ENCODE measurements around the gene SPOCK3.
"Not testable (repeated sequence)": the region's sequence is repeated elsewhere in the genome, so short reads cannot be mapped to it uniquely, and the experiment has no call there.

SPOCK3 gene

GRCh38 chr4:166924424-166924823 is 309.9 kb downstream of the SPOCK3 start:
- no peak for DNase-seq

DNA sequence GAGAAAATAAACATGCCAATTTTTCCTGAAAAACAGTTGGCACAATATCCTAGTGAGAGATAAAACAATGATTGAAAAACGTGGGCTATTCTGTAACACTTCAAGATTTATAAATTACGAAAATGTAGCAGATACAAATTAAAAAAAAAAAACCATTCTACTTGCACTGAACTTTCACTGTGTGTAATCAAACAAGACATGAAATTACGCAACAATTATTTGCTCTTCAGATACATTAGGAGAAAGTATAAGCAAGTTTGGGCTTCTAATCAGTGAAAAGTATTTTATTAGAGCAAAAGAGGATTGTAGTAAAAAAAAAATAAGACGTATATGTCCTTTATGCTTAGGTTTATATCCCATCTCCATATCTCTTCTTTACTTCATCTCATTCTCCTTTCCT is 320.4 kb downstream of the SPOCK3 start:
- no peak for DNase-seq

DNA sequence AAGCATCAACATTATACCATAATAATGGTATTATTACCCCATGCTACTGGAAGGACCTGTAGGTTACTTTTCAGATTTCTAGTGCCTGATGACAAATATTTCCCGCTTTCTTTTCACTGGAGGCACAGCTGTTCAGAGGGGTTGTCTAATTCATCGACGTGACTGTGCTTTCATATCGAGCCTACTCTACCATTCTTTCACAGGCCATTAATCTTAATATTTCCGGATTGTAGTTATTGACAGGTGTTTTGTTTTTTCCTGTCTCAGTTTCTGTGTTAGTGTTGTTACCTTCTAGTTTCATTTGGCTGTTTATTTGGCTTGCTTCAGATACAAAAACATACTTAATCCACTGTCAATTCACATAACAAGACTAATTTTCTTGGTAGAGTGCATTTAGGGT is 330.9 kb downstream of the SPOCK3 start:
- no peak for DNase-seq

GRCh38 chr4:166902941-166903340 is 331.4 kb downstream of the SPOCK3 start:
- DNase-seq = no peak

DNA sequence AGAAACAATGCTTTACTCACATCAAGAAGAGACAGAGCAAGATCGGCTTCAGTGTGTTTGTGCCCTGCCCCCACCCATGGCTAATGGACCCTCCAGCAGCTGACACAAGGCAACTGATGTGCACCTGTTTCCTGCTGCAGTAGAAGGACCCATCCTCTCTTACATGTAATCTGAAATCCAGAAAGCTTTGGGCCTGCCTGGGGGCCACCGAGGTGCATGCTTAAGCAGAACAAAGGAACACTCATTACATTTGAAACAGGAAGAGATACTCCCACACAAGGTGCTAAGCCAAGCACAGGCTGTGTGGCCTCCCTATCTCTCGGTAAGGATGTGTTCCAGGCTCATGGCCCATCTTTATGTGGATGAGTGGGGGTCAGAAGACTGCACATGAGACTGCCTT is 338.0 kb downstream of the SPOCK3 start:
- no peak for DNase-seq

- DNase-seq = no peak
These were observed 338.5 kb downstream of the SPOCK3 start for GRCh38 chr4:166895771-166896170.

DNA sequence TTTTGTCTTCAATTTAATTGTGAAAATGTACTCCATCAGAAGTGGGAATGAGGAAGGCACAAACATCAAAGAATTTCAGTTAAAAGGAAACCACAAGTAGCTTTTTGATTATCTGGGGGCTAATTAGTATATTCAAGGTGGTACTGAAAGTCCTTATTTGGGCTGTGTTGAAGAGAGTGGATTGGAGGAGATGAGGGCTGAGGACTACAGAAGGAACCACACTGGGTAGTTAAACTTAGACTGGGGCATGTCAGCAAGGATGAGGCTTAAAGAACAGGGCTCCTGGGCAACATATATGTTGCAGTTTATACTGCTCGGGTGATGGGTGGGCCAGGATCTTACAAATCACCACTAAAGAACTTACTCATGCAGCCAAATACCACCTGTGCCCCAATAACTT is 346.8 kb downstream of the SPOCK3 start:
- DNase-seq = no peak

DNA sequence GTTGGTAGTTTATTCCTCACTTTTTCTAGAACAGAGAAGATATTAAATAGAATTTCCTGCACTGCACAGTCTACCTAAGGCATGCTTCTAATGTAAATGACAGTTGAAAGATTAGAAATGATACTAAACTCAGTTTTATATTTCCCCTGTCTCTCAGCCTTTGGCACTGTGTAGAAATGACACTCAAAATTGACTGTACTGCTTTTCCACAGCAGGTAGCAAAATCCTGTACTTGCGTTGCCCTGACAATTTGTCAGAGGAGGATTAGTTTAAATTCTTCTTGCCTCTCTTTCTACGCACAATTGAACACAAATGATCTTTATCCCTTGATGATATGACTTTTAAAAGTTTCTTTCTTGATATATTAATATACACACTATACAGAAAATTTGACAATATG is 347.6 kb downstream of the SPOCK3 start:
- DNase-seq = no peak

DNA sequence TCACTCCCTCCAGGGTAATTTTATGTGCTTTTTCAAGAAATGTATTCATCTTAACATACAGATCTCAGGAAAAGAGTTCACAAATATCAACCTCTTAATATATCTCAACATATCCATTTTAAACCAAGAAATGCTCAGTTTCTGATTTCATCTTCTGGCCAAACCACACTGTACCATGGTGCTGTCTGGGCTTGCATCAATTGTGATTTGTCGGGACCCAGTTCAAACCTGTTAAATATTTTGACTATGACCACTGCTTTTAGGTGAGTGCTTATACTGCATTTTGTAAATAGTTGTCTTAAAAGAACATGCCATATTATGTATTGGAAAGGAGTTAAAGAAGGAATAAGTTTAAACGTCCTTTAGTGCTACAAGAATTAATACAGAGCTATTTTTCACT is 352.1 kb downstream of the SPOCK3 start:
- no peak for DNase-seq

DNA sequence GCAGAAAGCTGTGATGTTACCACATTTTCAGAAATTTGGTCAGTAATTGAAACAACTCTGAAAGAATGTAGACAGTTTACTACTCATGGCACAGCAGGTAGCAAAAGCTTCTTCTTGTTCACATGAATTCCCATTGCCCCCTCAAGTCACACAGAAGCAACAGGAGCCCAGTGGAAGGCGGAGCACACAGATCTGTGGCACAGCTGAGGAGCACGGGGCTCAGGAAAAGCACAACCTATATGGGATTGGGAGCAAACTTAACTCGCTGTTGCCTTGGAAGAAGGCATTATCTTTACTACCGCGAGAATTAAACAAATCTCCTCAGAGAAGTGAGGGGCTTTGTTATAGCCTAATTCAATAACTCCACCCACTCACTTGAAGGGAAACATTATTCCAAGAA is 358.5 kb downstream of the SPOCK3 start:
- DNase-seq = no peak

GRCh38 chr4:166862032-166862431 is 372.3 kb downstream of the SPOCK3 start:
- DNase-seq = no peak

GRCh38 chr4:166850398-166850797 is 383.9 kb downstream of the SPOCK3 start:
- DNase-seq = not testable (repeated sequence)

GRCh38 chr4:166846939-166847338 is 387.4 kb downstream of the SPOCK3 start:
- DNase-seq = no peak

DNA sequence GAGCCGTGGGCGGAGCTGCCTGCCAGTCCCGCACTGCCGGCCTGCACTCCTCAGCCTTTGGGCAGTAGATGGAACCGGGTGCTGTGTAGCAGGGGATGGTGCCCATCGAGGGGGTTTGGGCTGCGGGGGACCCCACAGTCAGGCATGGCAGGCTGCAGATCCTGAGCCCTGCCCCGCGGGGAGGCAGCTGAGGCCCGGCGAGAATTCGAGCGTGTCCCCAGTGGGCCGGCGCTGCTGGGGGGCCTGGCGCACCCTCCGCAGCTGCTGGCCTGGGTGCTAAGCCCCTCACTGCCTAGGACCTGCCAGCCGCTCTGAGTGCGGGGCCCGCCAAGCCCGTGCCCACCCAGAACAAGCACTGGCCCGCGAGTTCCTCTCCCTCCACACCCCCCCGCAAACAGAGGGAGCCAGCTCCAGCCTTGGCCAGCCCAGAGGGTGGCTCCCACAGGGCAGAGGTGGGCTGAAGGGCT is 391.5 kb downstream of the SPOCK3 start:
- DNase-seq = no peak

DNA sequence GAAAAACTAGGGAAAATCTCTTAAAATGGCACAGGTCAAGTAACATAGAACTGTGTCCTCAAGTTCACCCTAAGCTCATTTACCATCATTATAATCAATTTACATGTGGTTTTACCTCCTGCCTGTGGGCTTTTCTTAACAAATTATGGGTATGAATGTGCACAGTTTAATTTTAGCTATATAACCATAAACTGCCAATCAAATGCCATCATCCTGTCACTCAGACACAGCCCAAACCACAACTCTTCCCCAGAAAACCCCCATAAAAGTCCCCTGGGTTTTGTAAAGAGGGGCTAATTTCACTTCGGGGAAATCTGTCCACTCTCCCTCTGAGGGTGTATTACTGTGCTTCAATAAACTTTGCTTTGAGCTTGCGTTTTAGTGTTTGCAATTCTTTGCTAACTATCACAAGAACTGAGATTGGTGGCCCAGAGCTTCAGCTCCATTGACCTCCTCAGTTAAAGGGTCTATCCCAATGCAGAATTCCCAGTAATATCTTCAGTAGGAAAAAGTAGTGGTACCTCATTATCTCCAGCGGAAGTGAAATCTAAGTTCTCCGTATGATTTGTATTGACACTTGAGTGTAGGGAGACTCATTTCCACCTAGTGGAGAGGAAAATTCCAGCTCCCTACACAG is 394.6 kb downstream of the SPOCK3 start:
- no peak for DNase-seq

- DNase-seq = no peak
These were observed 395.2 kb downstream of the SPOCK3 start for GRCh38 chr4:166838975-166839614.

DNA sequence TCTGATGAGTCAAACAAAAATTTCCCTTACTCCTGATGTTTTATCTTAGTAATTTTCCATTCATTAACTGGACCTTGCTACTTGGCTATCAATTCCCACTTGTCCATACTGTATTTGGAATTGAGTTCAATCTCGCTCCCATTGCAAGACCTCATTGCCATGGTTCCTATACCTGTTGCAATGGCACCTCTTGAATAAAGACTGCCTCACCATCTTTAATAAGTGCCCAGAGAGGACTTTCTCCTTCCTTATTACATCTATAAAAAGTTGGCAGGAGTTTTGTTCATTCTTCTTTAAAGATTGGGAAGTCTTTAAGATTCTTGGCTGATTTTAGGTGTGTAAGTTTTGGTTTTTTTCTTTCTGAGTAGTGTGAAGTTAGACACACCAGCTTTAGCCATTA is 397.4 kb downstream of the SPOCK3 start:
- no peak for DNase-seq

DNA sequence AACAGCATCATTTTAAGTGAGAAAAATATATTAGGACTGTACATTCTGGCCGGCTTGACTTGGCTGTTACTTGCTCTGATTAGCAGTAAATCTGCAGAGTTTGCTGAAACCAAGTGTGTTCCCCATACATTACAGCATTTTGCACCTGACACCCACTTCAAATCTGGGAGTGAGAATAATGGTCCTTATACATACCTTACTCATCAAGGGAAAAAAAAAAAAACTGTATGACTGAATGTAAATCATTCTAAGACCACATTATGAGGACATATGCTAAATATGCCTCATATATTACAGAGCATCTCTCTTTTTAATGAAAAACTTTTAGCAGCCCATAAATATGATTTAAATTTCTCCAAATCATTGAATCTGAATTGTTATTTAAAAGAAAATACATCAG is 406.7 kb downstream of the SPOCK3 start:
- no peak for DNase-seq

GRCh38 chr4:166827167-166827566 is 407.1 kb downstream of the SPOCK3 start:
- DNase-seq = no peak

DNA sequence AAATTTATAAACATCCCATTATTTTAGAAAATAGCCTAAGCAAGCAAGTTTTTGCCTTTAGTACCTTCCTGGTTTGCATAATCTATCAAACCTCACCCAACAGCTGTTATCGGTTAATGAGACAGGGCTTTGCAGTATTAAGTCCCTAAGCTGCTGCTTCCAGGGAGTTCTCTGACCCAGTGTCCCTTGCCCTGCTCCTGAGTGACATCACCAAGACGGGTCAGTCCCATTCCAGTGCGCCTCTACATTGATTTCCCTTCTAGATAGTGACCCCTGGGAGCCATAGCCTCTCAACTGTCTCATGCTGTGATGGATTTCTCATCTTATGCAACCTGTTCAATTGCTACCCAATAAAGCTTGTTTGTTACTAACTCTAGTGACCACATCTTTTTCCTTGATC is 410.4 kb downstream of the SPOCK3 start:
- DNase-seq = no peak

- DNase-seq = no peak
These were observed 411.2 kb downstream of the SPOCK3 start for GRCh38 chr4:166823126-166823525.

DNA sequence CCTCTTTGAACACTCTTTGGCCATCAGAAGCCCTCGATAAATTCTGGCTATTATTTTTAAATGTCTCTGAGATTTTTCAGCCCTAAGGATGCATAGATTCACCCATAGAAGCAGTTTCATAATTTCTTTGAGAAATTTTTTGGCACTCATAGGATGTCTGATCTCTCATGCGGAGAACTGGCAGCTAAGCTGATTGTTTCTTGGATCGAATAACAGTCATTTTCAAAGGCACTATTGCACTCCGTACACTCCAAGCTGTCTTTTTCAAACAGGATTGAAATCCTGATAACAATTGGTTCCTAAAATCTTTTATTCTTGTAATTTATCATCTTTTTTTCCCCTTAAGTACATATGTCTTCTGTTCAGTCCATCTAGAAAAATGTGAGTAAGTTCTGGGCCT is 411.9 kb downstream of the SPOCK3 start:
- DNase-seq = no peak

GRCh38 chr4:166816890-166817289 is 417.4 kb downstream of the SPOCK3 start:
- no peak for DNase-seq

GRCh38 chr4:166808380-166808779 is 425.9 kb downstream of the SPOCK3 start:
- no peak for DNase-seq

- DNase-seq = no peak
These were observed 431.9 kb downstream of the SPOCK3 start for GRCh38 chr4:166802346-166802745.
